ENCODE data around the gene MAEA.

GRCh38 chr4:1245481-1246051 lies 44.1 kb upstream of the MAEA start:
- TF ChIP-seq HDAC2 (IDR thresholded peaks at IDR 0.05; ENCODE audit: borderline replicate concordance in 1 of 2, low read depth in 2 of 2, low read length in 2 of 2) (no peak), TAF7 (optimal IDR thresholded peaks at IDR 0.05; ENCODE audit: borderline replicate concordance, low read depth, low read length) (no peak)
- TF ChIP-seq, protein P1, sequence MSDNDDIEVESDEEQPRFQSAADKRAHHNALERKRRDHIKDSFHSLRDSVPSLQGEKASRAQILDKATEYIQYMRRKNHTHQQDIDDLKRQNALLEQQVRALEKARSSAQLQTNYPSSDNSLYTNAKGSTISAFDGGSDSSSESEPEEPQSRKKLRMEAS (IDR thresholded peaks at IDR 0.05) = no peak

All from H1 (cell line).